Liver (tissue), 9 donors: Measurements from ENCODE around the gene RPS6KA5. TPM values are rescaled to one million over a fixed set of nuclear protein-coding genes. Genes with fewer than 3 reads are reported as not detected.

ENCODE experiments used
- DNase-seq: peaks from one replicate; pipeline ENCODE4 v3.0.0-alpha.2; 2017; ENCODE audit warnings: low spot score
- H3K27ac ChIP-seq, 2 donors: one replicate each; pipeline ENCODE4 v1.7.0; 2013; ENCODE audit warnings: inconsistent platforms in 2 of 2, low read length in 2 of 2, control low read depth in 1 of 2, low read depth in 1 of 2, mild to moderate bottlenecking in 1 of 2
- H3K27me3 ChIP-seq, 4 donors: one replicate each; pipeline versions ENCODE4 v1.6.1 to v1.7.0; 2013; ENCODE audit warnings: low read length in 3 of 4, inconsistent platforms in 1 of 4, mild to moderate bottlenecking in 1 of 4, moderate library complexity in 1 of 4; ENCODE audit not compliant: control insufficient read depth in 4 of 4, insufficient read depth in 4 of 4
- H3K36me3 ChIP-seq, 4 donors: one replicate each; pipeline versions ENCODE4 v1.6.1 to v1.7.0; 2013; ENCODE audit warnings: low read length in 3 of 4, mild to moderate bottlenecking in 3 of 4, low read depth in 1 of 4, moderate library complexity in 1 of 4; ENCODE audit not compliant: control insufficient read depth in 4 of 4, insufficient read depth in 3 of 4
- H3K4me1 ChIP-seq, 4 donors: one replicate each; pipeline versions ENCODE4 v1.6.1 to v1.7.0; 2013; ENCODE audit warnings: low read length in 3 of 4, mild to moderate bottlenecking in 3 of 4, moderate library complexity in 1 of 4; ENCODE audit not compliant: control insufficient read depth in 4 of 4, insufficient read depth in 4 of 4
- H3K4me3 ChIP-seq, 3 donors: one replicate each; pipeline versions ENCODE4 v1.6.1 to v1.7.0; 2013; ENCODE audit warnings: low read length in 3 of 3, control low read depth in 1 of 3, low read depth in 1 of 3, mild to moderate bottlenecking in 1 of 3
- H3K9ac ChIP-seq, 2 donors: one replicate each; pipeline ENCODE4 v1.7.0; 2013; ENCODE audit warnings: low read length in 2 of 2, mild to moderate bottlenecking in 2 of 2, moderate library complexity in 2 of 2, control low read depth in 1 of 2, low read depth in 1 of 2
- H3K9me3 ChIP-seq, 4 donors: one replicate each; pipeline versions ENCODE4 v1.6.1 to v1.7.0; 2013; ENCODE audit warnings: low read length in 3 of 4; ENCODE audit not compliant: control insufficient read depth in 4 of 4
- EGR1 ChIP-seq, 2 donors: IDR thresholded peaks; 2 replicates each; pipeline ENCODE4 v1.6.1; 2016 to 2018; ENCODE audit warnings: antibody characterized with exemption in 2 of 2, low read depth in 2 of 2
- FOXA1 ChIP-seq: IDR thresholded peaks from 2 replicates; pipeline ENCODE4 v1.6.1; 2016; ENCODE audit warnings: antibody characterized with exemption
- GABPA ChIP-seq, 2 donors: IDR thresholded peaks in 1 of 2; conservative IDR thresholded peaks in 1 of 2; 2 replicates each; pipeline ENCODE4 v1.6.1; 2016; ENCODE audit warnings: antibody characterized with exemption in 2 of 2, mild to moderate bottlenecking in 1 of 2, moderate library complexity in 1 of 2
- HNF4A ChIP-seq, 2 donors: conservative IDR thresholded peaks; 2 replicates each; pipeline ENCODE4 v1.6.1; 2016; ENCODE audit warnings: antibody characterized with exemption in 2 of 2, mild to moderate bottlenecking in 2 of 2
- JUND ChIP-seq, 2 donors: IDR thresholded peaks; 2 replicates each; pipeline ENCODE4 v1.6.1; 2016; ENCODE audit warnings: antibody characterized with exemption in 2 of 2
- NR2F2 ChIP-seq: IDR thresholded peaks from 2 replicates; pipeline ENCODE4 v1.6.1; 2016; ENCODE audit warnings: antibody characterized with exemption
- RXRA ChIP-seq, 2 donors: IDR thresholded peaks; 2 replicates each; pipeline ENCODE4 v1.6.1; 2017 to 2018; ENCODE audit warnings: antibody characterized with exemption in 2 of 2, mild to moderate bottlenecking in 1 of 2
- SP1 ChIP-seq: IDR thresholded peaks from 2 replicates; pipeline ENCODE4 v1.6.1; 2018; ENCODE audit warnings: antibody characterized with exemption, mild to moderate bottlenecking
- TAF1 ChIP-seq: conservative IDR thresholded peaks from 2 replicates; pipeline ENCODE4 v1.6.1; 2016; ENCODE audit warnings: antibody characterized with exemption, mild to moderate bottlenecking
- YY1 ChIP-seq: IDR thresholded peaks from 2 replicates; pipeline ENCODE4 v1.6.1; 2016; ENCODE audit warnings: antibody characterized with exemption, mild to moderate bottlenecking
- ZBTB33 ChIP-seq: IDR thresholded peaks from 2 replicates; pipeline ENCODE4 v1.6.1; 2016; ENCODE audit warnings: antibody characterized with exemption
- WGBS: extraction: QIAGEN DNeasy Blood & Tissue Kit; methylation state at CpG from one replicate; pipeline ENCODE4 v1.1.7; 2013; 5-methylcytosine and 5-hydroxymethylcytosine counted together
- polyA plus RNA-seq, 2 donors: library from polyadenylated mRNA; stranded (reverse) in 1 of 2; unstranded in 1 of 2; fragments of 200-250 nt in 1 of 2; fragments of >200 nt in 1 of 2; fragmentation: Nextera tagmentation in 1 of 2; extraction: Ambion mirVana in 1 of 2; gene quantifications; one replicate each; pipeline versions ENCODE4 v1.2.1 to v1.2.3, GENCODE V29; 2013 to 2015
- total RNA-seq, 2 donors: library from RNA; depleted of rRNA; stranded (reverse); fragments of >200 nt; gene quantifications; one replicate each; pipeline ENCODE4 v1.2.3, GENCODE V29; 2014
- TF ChIP-seq, protein P1 (sequence below): IDR thresholded peaks from 2 replicates; pipeline ENCODE4 v1.6.1; 2016; ENCODE audit warnings: antibody characterized with exemption
- TF ChIP-seq, protein P2 (sequence below): IDR thresholded peaks from 2 replicates; pipeline ENCODE4 v1.6.1; 2016; ENCODE audit warnings: antibody characterized with exemption, mild to moderate bottlenecking
- TF ChIP-seq, protein P3 (sequence below): IDR thresholded peaks from 2 replicates; pipeline ENCODE4 v1.6.1; 2016; ENCODE audit warnings: antibody characterized with exemption
- donor health status: healthy.
- donor health status: healthy.
- donor health status: healthy.
- donor health status: healthy.
- donor health status: healthy.

RPS6KA5 gene
- total and polyA plus RNA-seq, 4 donors: 0.52 to 2.3 (median 1.3) TPM

DNA sequence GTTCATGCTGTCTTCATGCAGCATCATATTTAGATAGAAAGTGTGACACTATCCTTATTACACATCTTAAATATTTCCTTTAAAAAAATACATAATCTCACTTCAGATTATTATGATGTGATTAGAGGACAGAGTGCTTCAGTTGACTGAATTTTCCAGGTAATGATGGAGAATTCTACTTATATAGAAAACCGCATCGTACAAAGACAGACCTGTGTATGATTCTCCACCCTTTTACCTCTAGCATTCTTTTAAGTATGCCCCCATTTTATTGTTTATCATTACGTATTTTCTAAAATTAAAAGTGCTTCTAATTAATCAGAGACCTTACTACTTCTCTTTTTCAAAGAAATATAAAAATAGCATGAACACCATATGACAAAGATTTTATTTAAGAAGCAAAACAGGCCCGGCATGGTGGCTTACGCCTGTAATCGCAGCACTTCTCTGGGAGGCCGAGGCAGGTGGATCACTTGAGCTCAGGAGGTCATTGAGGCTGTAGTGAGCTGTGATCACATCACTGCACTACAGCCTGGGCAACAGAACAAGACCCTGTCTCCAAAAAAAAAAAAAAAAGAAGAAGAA is 13.9 kb downstream of the RPS6KA5 start:
- TF ChIP-seq YY1: no peak
- TF ChIP-seq, protein P1, sequence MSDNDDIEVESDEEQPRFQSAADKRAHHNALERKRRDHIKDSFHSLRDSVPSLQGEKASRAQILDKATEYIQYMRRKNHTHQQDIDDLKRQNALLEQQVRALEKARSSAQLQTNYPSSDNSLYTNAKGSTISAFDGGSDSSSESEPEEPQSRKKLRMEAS: no peak
- no peak for TF ChIP-seq FOXA1
- no peak for TF ChIP-seq ZBTB33
- no peak for TF ChIP-seq HNF4A (conservative IDR thresholded peaks at IDR 0.05)
- no peak for TF ChIP-seq SP1
- no peak for TF ChIP-seq JUND (IDR thresholded peaks at IDR 0.05)
- TF ChIP-seq RXRA (IDR thresholded peaks at IDR 0.05): no peak
- no peak for TF ChIP-seq NR2F2
- TF ChIP-seq, protein P2, sequence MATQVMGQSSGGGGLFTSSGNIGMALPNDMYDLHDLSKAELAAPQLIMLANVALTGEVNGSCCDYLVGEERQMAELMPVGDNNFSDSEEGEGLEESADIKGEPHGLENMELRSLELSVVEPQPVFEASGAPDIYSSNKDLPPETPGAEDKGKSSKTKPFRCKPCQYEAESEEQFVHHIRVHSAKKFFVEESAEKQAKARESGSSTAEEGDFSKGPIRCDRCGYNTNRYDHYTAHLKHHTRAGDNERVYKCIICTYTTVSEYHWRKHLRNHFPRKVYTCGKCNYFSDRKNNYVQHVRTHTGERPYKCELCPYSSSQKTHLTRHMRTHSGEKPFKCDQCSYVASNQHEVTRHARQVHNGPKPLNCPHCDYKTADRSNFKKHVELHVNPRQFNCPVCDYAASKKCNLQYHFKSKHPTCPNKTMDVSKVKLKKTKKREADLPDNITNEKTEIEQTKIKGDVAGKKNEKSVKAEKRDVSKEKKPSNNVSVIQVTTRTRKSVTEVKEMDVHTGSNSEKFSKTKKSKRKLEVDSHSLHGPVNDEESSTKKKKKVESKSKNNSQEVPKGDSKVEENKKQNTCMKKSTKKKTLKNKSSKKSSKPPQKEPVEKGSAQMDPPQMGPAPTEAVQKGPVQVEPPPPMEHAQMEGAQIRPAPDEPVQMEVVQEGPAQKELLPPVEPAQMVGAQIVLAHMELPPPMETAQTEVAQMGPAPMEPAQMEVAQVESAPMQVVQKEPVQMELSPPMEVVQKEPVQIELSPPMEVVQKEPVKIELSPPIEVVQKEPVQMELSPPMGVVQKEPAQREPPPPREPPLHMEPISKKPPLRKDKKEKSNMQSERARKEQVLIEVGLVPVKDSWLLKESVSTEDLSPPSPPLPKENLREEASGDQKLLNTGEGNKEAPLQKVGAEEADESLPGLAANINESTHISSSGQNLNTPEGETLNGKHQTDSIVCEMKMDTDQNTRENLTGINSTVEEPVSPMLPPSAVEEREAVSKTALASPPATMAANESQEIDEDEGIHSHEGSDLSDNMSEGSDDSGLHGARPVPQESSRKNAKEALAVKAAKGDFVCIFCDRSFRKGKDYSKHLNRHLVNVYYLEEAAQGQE: no peak
- TF ChIP-seq TAF1: no peak
- no peak for TF ChIP-seq EGR1 (IDR thresholded peaks at IDR 0.05; ENCODE audit: low read depth in 2 of 2)
- TF ChIP-seq GABPA (IDR thresholded peaks at IDR 0.05 in 1 of 2, conservative IDR thresholded peaks at IDR 0.05 in 1 of 2): no peak
- Histone ChIP-seq H3K4me3 (no peak overlapping the region), H3K9ac (no peak overlapping the region), H3K27ac (no peak overlapping the region), H3K36me3 (no peaks in the 10 kb centered on the region), H3K9me3 (no peaks in the 10 kb centered on the region), H3K27me3 (no peaks in the 10 kb centered on the region), H3K4me1 (no peaks in the 10 kb centered on the region)
- WGBS: 92% methylated on average over 7 of the region's 7 CpGs
- no peak for DNase-seq

- Histone ChIP-seq H3K4me3 (no peak overlapping the region), H3K9ac (no peak overlapping the region), H3K4me1 (no peaks in the 10 kb centered on the region), H3K9me3 (no peaks in the 10 kb centered on the region), H3K27me3 (no peaks in the 10 kb centered on the region), H3K36me3 (no peaks in the 10 kb centered on the region), H3K27ac (no peak overlapping the region)
- TF ChIP-seq, protein P3, sequence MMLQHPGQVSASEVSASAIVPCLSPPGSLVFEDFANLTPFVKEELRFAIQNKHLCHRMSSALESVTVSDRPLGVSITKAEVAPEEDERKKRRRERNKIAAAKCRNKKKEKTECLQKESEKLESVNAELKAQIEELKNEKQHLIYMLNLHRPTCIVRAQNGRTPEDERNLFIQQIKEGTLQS: no peak
- no peak for TF ChIP-seq GABPA (IDR thresholded peaks at IDR 0.05 in 1 of 2, conservative IDR thresholded peaks at IDR 0.05 in 1 of 2)
- DNase-seq: no peak
- 64% methylated on average over 2 of the region's 2 CpGs for WGBS
These were observed 19.0 kb downstream of the RPS6KA5 start for GRCh38 chr14:91041450-91041849.
